ENCODE results near the gene CRELD1. TPM values are rescaled to one million over a fixed set of nuclear protein-coding genes. Genes with fewer than 3 reads are reported as not detected.
"Not testable (repeated sequence)": the region's sequence is repeated elsewhere in the genome, so short reads cannot be mapped to it uniquely, and the experiment has no call there.

CRELD1 gene
- total and polyA plus RNA-seq, 5 donors from 2014 or later, result 20.5 to 26.5 (median 24.6) TPM

- Mint-ChIP-seq H3K27ac (peak overlapping the region; percentile 98 to 99 (median 99)), H3K4me1 (peaks cover 25 to 50% (median 38%) of the 10 kb centered on the region in 4 donors), H3K9me3 (peaks cover 0 to 2% (median 0%) of the 10 kb centered on the region in 7 donors), H3K36me3 (peaks cover 29% of the 10 kb centered on the region), H3K27me3 (no peaks in the 10 kb centered on the region), H3K4me3 (peak overlapping the region; percentile 90 to 98 (median 96))
- H3K4me3 ChIP-seq (ENCODE audit: low read depth, low read length), result peak overlapping the region; percentile 95
- no peaks in the 10 kb centered on the region for H3K27me3 ChIP-seq (ENCODE audit: control insufficient read depth, insufficient read depth, low read length)
- peaks cover 14% of the 10 kb centered on the region for H3K36me3 ChIP-seq (ENCODE audit: control insufficient read depth, insufficient read depth, low read length)
- H3K4me1 ChIP-seq (ENCODE audit: control insufficient read depth, insufficient read depth, low read length, poor library complexity, severe bottlenecking), result peaks cover 25% of the 10 kb centered on the region
- H3K9me3 ChIP-seq (ENCODE audit: control insufficient read depth in 2 of 2, low read length in 2 of 2), result no peaks in the 10 kb centered on the region
- ATAC-seq (ENCODE audit: low read depth in 2 of 2), result peak in 1 of 2 donors; percentile 0
- no peak for DNase-seq
- peak overlapping the region; percentile 99 for H3K27ac ChIP-seq (ENCODE audit: insufficient read depth, low read length, poor library complexity, severe bottlenecking)
These were observed 42.5 kb upstream of the CRELD1 start for GRCh38 chr3:9891072-9891622.

GRCh38 chr3:9893739-9894138 lies 39.9 kb upstream of the CRELD1 start:
- no peaks in the 10 kb centered on the region for H3K27me3 Mint-ChIP-seq
- H3K27me3 ChIP-seq (ENCODE audit: control insufficient read depth, insufficient read depth, low read length), result no peaks in the 10 kb centered on the region
- ATAC-seq (ENCODE audit: low read depth in 2 of 2), result no peak
- DNase-seq, result no peak
- peaks cover 25% of the 10 kb centered on the region for H3K4me1 ChIP-seq (ENCODE audit: control insufficient read depth, insufficient read depth, low read length, poor library complexity, severe bottlenecking)
- H3K36me3 Mint-ChIP-seq, result peaks cover 29% of the 10 kb centered on the region
- peaks cover 25 to 70% (median 50%) of the 10 kb centered on the region in 4 donors for H3K4me1 Mint-ChIP-seq
- H3K27ac Mint-ChIP-seq, result peak overlapping the region in 1 of 3 donors; percentile 84
- H3K9me3 Mint-ChIP-seq, result peaks cover 0 to 2% (median 0%) of the 10 kb centered on the region in 7 donors
- H3K9me3 ChIP-seq (ENCODE audit: control insufficient read depth in 2 of 2, low read length in 2 of 2), result no peaks in the 10 kb centered on the region
- peaks cover 14% of the 10 kb centered on the region for H3K36me3 ChIP-seq (ENCODE audit: control insufficient read depth, insufficient read depth, low read length)
- no peak overlapping the region for H3K4me3 ChIP-seq (ENCODE audit: low read depth, low read length)
- peak overlapping the region; percentile 35 for H3K27ac ChIP-seq (ENCODE audit: insufficient read depth, low read length, poor library complexity, severe bottlenecking)
- peak overlapping the region in 3 of 4 donors; percentile 1 to 61 (median 48) for H3K4me3 Mint-ChIP-seq

GRCh38 chr3:9895715-9896114 lies 37.9 kb upstream of the CRELD1 start:
- Mint-ChIP-seq H3K27ac (peak overlapping the region; percentile 9 to 92 (median 16)), H3K36me3 (peaks cover 29% of the 10 kb centered on the region), H3K4me1 (peaks cover 25 to 65% (median 46%) of the 10 kb centered on the region in 4 donors)
- H3K9me3 Mint-ChIP-seq; H3K27me3 ChIP-seq (ENCODE audit: control insufficient read depth, insufficient read depth, low read length); H3K4me3 ChIP-seq (ENCODE audit: low read depth, low read length); H3K27ac ChIP-seq (ENCODE audit: insufficient read depth, low read length, poor library complexity, severe bottlenecking); ATAC-seq (ENCODE audit: low read depth in 2 of 2); H3K9me3 ChIP-seq (ENCODE audit: control insufficient read depth in 2 of 2, low read length in 2 of 2); H3K27me3 Mint-ChIP-seq; DNase-seq; H3K4me3 Mint-ChIP-seq: not testable (repeated sequence)
- peaks cover 14% of the 10 kb centered on the region for H3K36me3 ChIP-seq (ENCODE audit: control insufficient read depth, insufficient read depth, low read length)
- H3K4me1 ChIP-seq (ENCODE audit: control insufficient read depth, insufficient read depth, low read length, poor library complexity, severe bottlenecking), result peaks cover 16% of the 10 kb centered on the region

GRCh38 chr3:9896755-9897407 lies 36.8 kb upstream of the CRELD1 start:
- H3K27ac Mint-ChIP-seq, result peak overlapping the region; percentile 9 to 81 (median 74)
- not testable (repeated sequence) for DNase-seq; H3K27ac ChIP-seq (ENCODE audit: insufficient read depth, low read length, poor library complexity, severe bottlenecking); ATAC-seq (ENCODE audit: low read depth in 2 of 2); H3K9me3 Mint-ChIP-seq; H3K27me3 Mint-ChIP-seq; H3K27me3 ChIP-seq (ENCODE audit: control insufficient read depth, insufficient read depth, low read length); H3K4me3 ChIP-seq (ENCODE audit: low read depth, low read length); H3K9me3 ChIP-seq (ENCODE audit: control insufficient read depth in 2 of 2, low read length in 2 of 2)
- peak overlapping the region in 1 of 4 donors; percentile 22 for H3K4me3 Mint-ChIP-seq
- Histone ChIP-seq H3K4me1 (ENCODE audit: control insufficient read depth, insufficient read depth, low read length, poor library complexity, severe bottlenecking) (peaks cover 11% of the 10 kb centered on the region), H3K36me3 (ENCODE audit: control insufficient read depth, insufficient read depth, low read length) (peaks cover 14% of the 10 kb centered on the region)
- peaks cover 29 to 65% (median 44%) of the 10 kb centered on the region in 4 donors for H3K4me1 Mint-ChIP-seq
- peaks cover 29% of the 10 kb centered on the region for H3K36me3 Mint-ChIP-seq

GRCh38 chr3:9897408-9898372 lies 35.9 kb upstream of the CRELD1 start:
- peaks cover 17% of the 10 kb centered on the region for H3K4me1 ChIP-seq (ENCODE audit: control insufficient read depth, insufficient read depth, low read length, poor library complexity, severe bottlenecking)
- peak overlapping the region in 2 of 3 donors; percentile 9 to 74 for H3K27ac Mint-ChIP-seq
- H3K36me3 ChIP-seq (ENCODE audit: control insufficient read depth, insufficient read depth, low read length), result peaks cover 10% of the 10 kb centered on the region
- H3K27me3 ChIP-seq (ENCODE audit: control insufficient read depth, insufficient read depth, low read length), result no peaks in the 10 kb centered on the region
- H3K27ac ChIP-seq (ENCODE audit: insufficient read depth, low read length, poor library complexity, severe bottlenecking), result no peak overlapping the region
- peaks cover 24% of the 10 kb centered on the region for H3K36me3 Mint-ChIP-seq
- no peaks in the 10 kb centered on the region for H3K9me3 ChIP-seq (ENCODE audit: control insufficient read depth in 2 of 2, low read length in 2 of 2)
- H3K4me3 Mint-ChIP-seq, result no peak overlapping the region
- no peak overlapping the region for H3K4me3 ChIP-seq (ENCODE audit: low read depth, low read length)
- peaks cover 28 to 66% (median 45%) of the 10 kb centered on the region in 4 donors for H3K4me1 Mint-ChIP-seq
- no peak for ATAC-seq (ENCODE audit: low read depth in 2 of 2)
- no peaks in the 10 kb centered on the region for H3K27me3 Mint-ChIP-seq
- peaks cover 0 to 2% (median 0%) of the 10 kb centered on the region in 7 donors for H3K9me3 Mint-ChIP-seq
- no peak for DNase-seq

DNA sequence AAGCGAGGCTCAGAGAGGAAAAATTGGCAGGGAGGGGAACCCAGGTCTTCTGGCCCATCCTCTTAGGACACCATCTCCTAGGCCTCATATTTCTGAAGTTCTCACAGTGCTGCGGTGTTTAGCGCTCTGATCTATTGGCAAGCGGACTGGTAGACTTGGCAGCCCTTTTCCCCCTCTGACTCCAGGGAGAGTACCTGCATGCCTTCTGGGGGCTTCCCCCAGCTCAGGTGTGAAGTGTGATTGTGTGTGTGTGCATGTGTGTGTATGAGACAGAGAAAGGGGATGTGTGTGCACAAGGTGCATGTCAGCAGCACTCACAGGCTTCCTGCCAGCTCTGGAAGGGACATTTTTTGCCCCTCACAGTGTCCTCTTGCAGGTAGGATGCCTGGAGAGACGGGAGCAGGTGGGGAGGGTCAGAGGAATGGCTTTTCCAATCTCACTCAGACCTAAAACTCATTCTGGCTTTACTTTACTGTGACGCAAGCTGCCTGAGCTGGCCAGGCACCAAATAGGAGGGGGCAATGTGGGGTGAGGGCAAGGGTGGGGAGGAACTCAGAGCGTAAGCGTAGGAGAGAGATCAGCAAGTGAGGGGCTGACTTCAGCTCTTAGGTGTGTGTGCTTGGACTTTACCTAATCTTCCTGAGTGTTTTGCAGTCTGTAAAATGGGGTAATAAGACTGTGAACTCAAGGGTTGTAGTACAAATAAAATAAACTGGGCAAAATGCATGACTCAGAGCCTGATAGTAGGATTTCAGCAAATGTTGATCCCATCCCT lies 35.0 kb upstream of the CRELD1 start:
- no peaks in the 10 kb centered on the region for H3K27me3 Mint-ChIP-seq
- ATAC-seq (ENCODE audit: low read depth in 2 of 2) (no peak), DNase-seq (no peak)
- peaks cover 16% of the 10 kb centered on the region for H3K36me3 Mint-ChIP-seq
- Histone ChIP-seq H3K9me3 (ENCODE audit: control insufficient read depth in 2 of 2, low read length in 2 of 2) (no peaks in the 10 kb centered on the region), H3K27me3 (ENCODE audit: control insufficient read depth, insufficient read depth, low read length) (no peaks in the 10 kb centered on the region), H3K4me1 (ENCODE audit: control insufficient read depth, insufficient read depth, low read length, poor library complexity, severe bottlenecking) (peaks cover 20% of the 10 kb centered on the region), H3K36me3 (ENCODE audit: control insufficient read depth, insufficient read depth, low read length) (peaks cover 1% of the 10 kb centered on the region), H3K4me3 (ENCODE audit: low read depth, low read length) (no peak overlapping the region), H3K27ac (ENCODE audit: insufficient read depth, low read length, poor library complexity, severe bottlenecking) (no peak overlapping the region)
- H3K27ac Mint-ChIP-seq, result peak overlapping the region in 2 of 3 donors; percentile 29 to 52
- H3K4me3 Mint-ChIP-seq, result no peak overlapping the region
- H3K4me1 Mint-ChIP-seq, result peaks cover 20 to 66% (median 44%) of the 10 kb centered on the region in 4 donors
- H3K9me3 Mint-ChIP-seq, result peaks cover 0 to 2% (median 0%) of the 10 kb centered on the region in 7 donors

DNA sequence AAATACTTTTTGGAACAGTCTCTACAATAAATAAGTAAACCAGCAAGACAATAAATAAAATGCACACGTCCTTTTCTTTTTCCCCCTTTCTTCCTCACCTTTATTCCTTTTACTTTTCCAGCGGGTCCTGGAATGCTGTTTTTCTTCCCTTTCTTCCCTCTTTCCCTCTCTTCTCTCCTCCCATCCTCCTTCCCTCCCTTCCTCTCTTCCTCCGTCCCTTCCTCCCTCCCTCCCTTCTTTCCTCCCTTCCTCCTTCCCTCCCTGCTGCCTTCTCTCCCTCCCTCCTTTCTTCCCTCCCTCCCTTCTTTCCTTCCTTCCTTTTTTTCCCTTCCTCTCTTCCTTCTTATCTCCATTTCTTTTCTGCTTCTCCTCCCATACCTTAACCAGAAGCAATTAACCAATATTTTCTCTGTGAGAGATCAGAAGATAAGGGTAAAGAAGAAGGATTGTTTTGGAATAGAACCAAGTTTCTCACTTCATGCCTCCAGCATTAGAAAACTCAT lies 34.3 kb upstream of the CRELD1 start:
- peaks cover 10% of the 10 kb centered on the region for H3K36me3 Mint-ChIP-seq
- peaks cover 0 to 2% (median 0%) of the 10 kb centered on the region in 7 donors for H3K9me3 Mint-ChIP-seq
- Histone ChIP-seq H3K36me3 (ENCODE audit: control insufficient read depth, insufficient read depth, low read length) (no peaks in the 10 kb centered on the region), H3K4me1 (ENCODE audit: control insufficient read depth, insufficient read depth, low read length, poor library complexity, severe bottlenecking) (peaks cover 17% of the 10 kb centered on the region), H3K27me3 (ENCODE audit: control insufficient read depth, insufficient read depth, low read length) (no peaks in the 10 kb centered on the region), H3K9me3 (ENCODE audit: control insufficient read depth in 2 of 2, low read length in 2 of 2) (no peaks in the 10 kb centered on the region), H3K4me3 (ENCODE audit: low read depth, low read length) (no peak overlapping the region), H3K27ac (ENCODE audit: insufficient read depth, low read length, poor library complexity, severe bottlenecking) (no peak overlapping the region)
- DNase-seq (no peak), ATAC-seq (ENCODE audit: low read depth in 2 of 2) (no peak)
- H3K4me1 Mint-ChIP-seq, result peaks cover 14 to 64% (median 41%) of the 10 kb centered on the region in 4 donors
- no peak overlapping the region for H3K4me3 Mint-ChIP-seq
- no peaks in the 10 kb centered on the region for H3K27me3 Mint-ChIP-seq
- peak overlapping the region in 1 of 3 donors; percentile 29 for H3K27ac Mint-ChIP-seq

All from CD4-positive, CD25-positive, alpha-beta regulatory T cell (primary cell).